ENCODE measurements around the gene EXOC6B.

EXOC6B gene

GRCh38 chr2:72713857-72714256 is 112.0 kb downstream of the EXOC6B start:
- Histone ChIP-seq H3K36me3 (replicated peaks; ENCODE audit: low read depth, low read length) (no peaks in the 10 kb centered on the region), H3K4me2 (ENCODE audit: low read length) (no peak overlapping the region), H3K4me1 (ENCODE audit: low read length) (no peaks in the 10 kb centered on the region), H3K9ac (ENCODE audit: low read length) (no peak overlapping the region), H2AFZ (ENCODE audit: low read depth, low read length) (no peak overlapping the region), H3K4me3 (ENCODE audit: low read length) (no peak overlapping the region), H4K20me1 (ENCODE audit: insufficient read depth, low read length) (no peaks in the 10 kb centered on the region), H3K79me2 (ENCODE audit: low read length) (no peaks in the 10 kb centered on the region), H3K9me3 (ENCODE audit: insufficient read depth, low read length) (no peaks in the 10 kb centered on the region), H3K27me3 (ENCODE audit: low read depth, low read length) (no peaks in the 10 kb centered on the region), H3K27ac (ENCODE audit: low read length) (no peak overlapping the region)
- TF ChIP-seq EZH2phosphoT487 (IDR thresholded peaks at IDR 0.05; ENCODE audit: low read depth) (no peak), CTCF (IDR thresholded peaks at IDR 0.05; ENCODE audit: low read depth, low read length) (no peak)

GRCh38 chr2:72712977-72713376 is 112.9 kb downstream of the EXOC6B start:
- Histone ChIP-seq H2AFZ (ENCODE audit: low read depth, low read length) (no peak overlapping the region), H3K9ac (ENCODE audit: low read length) (no peak overlapping the region), H3K27me3 (ENCODE audit: low read depth, low read length) (no peaks in the 10 kb centered on the region), H3K9me3 (ENCODE audit: insufficient read depth, low read length) (no peaks in the 10 kb centered on the region), H3K79me2 (ENCODE audit: low read length) (no peaks in the 10 kb centered on the region), H4K20me1 (ENCODE audit: insufficient read depth, low read length) (no peaks in the 10 kb centered on the region), H3K4me1 (ENCODE audit: low read length) (no peaks in the 10 kb centered on the region), H3K36me3 (replicated peaks; ENCODE audit: low read depth, low read length) (no peaks in the 10 kb centered on the region), H3K4me3 (ENCODE audit: low read length) (no peak overlapping the region), H3K27ac (ENCODE audit: low read length) (no peak overlapping the region), H3K4me2 (ENCODE audit: low read length) (no peak overlapping the region)
- TF ChIP-seq CTCF (IDR thresholded peaks at IDR 0.05; ENCODE audit: low read depth, low read length): no peak
- TF ChIP-seq EZH2phosphoT487 (IDR thresholded peaks at IDR 0.05; ENCODE audit: low read depth): no peak

- H4K20me1 ChIP-seq (ENCODE audit: insufficient read depth, low read length): no peaks in the 10 kb centered on the region
- no peak overlapping the region for H3K9ac ChIP-seq (ENCODE audit: low read length)
- no peak overlapping the region for H3K27ac ChIP-seq (ENCODE audit: low read length)
- H3K9me3 ChIP-seq (ENCODE audit: insufficient read depth, low read length): no peaks in the 10 kb centered on the region
- H3K27me3 ChIP-seq (ENCODE audit: low read depth, low read length): no peaks in the 10 kb centered on the region
- no peaks in the 10 kb centered on the region for H3K79me2 ChIP-seq (ENCODE audit: low read length)
- no peak overlapping the region for H3K4me2 ChIP-seq (ENCODE audit: low read length)
- H3K36me3 ChIP-seq (replicated peaks; ENCODE audit: low read depth, low read length): no peaks in the 10 kb centered on the region
- TF ChIP-seq CTCF (IDR thresholded peaks at IDR 0.05; ENCODE audit: low read depth, low read length) (no peak), EZH2phosphoT487 (IDR thresholded peaks at IDR 0.05; ENCODE audit: low read depth) (no peak)
- no peaks in the 10 kb centered on the region for H3K4me1 ChIP-seq (ENCODE audit: low read length)
- no peak overlapping the region for H3K4me3 ChIP-seq (ENCODE audit: low read length)
- H2AFZ ChIP-seq (ENCODE audit: low read depth, low read length): no peak overlapping the region
Observed at GRCh38 chr2:72712304-72712703, 113.5 kb downstream of the EXOC6B start.

GRCh38 chr2:72710418-72711152 is 115.2 kb downstream of the EXOC6B start:
- no peaks in the 10 kb centered on the region for H4K20me1 ChIP-seq (ENCODE audit: insufficient read depth, low read length)
- no peaks in the 10 kb centered on the region for H3K4me1 ChIP-seq (ENCODE audit: low read length)
- H3K4me2 ChIP-seq (ENCODE audit: low read length): no peak overlapping the region
- H3K9me3 ChIP-seq (ENCODE audit: insufficient read depth, low read length): no peaks in the 10 kb centered on the region
- no peak overlapping the region for H3K9ac ChIP-seq (ENCODE audit: low read length)
- TF ChIP-seq EZH2phosphoT487 (IDR thresholded peaks at IDR 0.05; ENCODE audit: low read depth) (no peak), CTCF (IDR thresholded peaks at IDR 0.05; ENCODE audit: low read depth, low read length) (no peak)
- no peaks in the 10 kb centered on the region for H3K79me2 ChIP-seq (ENCODE audit: low read length)
- no peak overlapping the region for H3K4me3 ChIP-seq (ENCODE audit: low read length)
- no peak overlapping the region for H3K27ac ChIP-seq (ENCODE audit: low read length)
- no peaks in the 10 kb centered on the region for H3K27me3 ChIP-seq (ENCODE audit: low read depth, low read length)
- no peak overlapping the region for H2AFZ ChIP-seq (ENCODE audit: low read depth, low read length)
- no peaks in the 10 kb centered on the region for H3K36me3 ChIP-seq (replicated peaks; ENCODE audit: low read depth, low read length)
